Ascending aorta (tissue), 2 donors: ENCODE data around the gene NCBP3. TPM values are rescaled to one million over a fixed set of nuclear protein-coding genes. Genes with fewer than 3 reads are reported as not detected.

Source experiments
- DNase-seq, 2 donors: peaks; one replicate each; pipeline ENCODE4 v3.0.0-alpha.2; 2019; ENCODE audit warnings: low spot score in 2 of 2
- H3K27ac ChIP-seq, 2 donors: fragments of 200-600 bp; sonication (generic); one replicate each; pipeline ENCODE4 v1.5.1; 2016 to 2017; ENCODE audit warnings: mild to moderate bottlenecking in 1 of 2
- H3K27me3 ChIP-seq: fragments of 200-600 bp; sonication (generic); one replicate; pipeline ENCODE4 v1.5.1; 2017
- H3K36me3 ChIP-seq, 2 donors: fragments of 200-600 bp; sonication (generic); one replicate each; pipeline ENCODE4 v1.5.1; 2016
- H3K4me1 ChIP-seq, 2 donors: fragments of 200-600 bp; sonication (generic); one replicate each; pipeline ENCODE4 v1.5.1; 2016 to 2017; ENCODE audit warnings: mild to moderate bottlenecking in 1 of 2
- H3K4me3 ChIP-seq, 2 donors: fragments of 200-600 bp; sonication (generic); one replicate each; pipeline ENCODE4 v1.5.1; 2016 to 2017; ENCODE audit warnings: mild to moderate bottlenecking in 1 of 2
- H3K9me3 ChIP-seq, 2 donors: fragments of 200-600 bp; sonication (generic); one replicate each; pipeline ENCODE4 v1.5.1; 2016
- CTCF ChIP-seq, 3 experiments: fragments of 200-600 bp in 2 of 3; fragments of 450-650 bp in 1 of 3; sonication (generic) in 2 of 3; IDR thresholded peaks; one replicate each; pipeline ENCODE4 v1.5.1; 2016 to 2019; ENCODE audit warnings: antibody characterized with exemption in 3 of 3, mild to moderate bottlenecking in 1 of 3, moderate library complexity in 1 of 3
- intact Hi-C: fragments of 100-400 bp; cut with DNase I; formaldehyde crosslinking; loops from one replicate; pipeline ENCODE4 v1.15.1; 2023
- total RNA-seq: library from RNA; depleted of rRNA; stranded (reverse); fragments of >200 nt; gene quantifications from one replicate; pipeline ENCODE4 v1.1.0, GENCODE V29; 2016

Gene NCBP3
- total RNA-seq, result 3.9 TPM

DNA sequence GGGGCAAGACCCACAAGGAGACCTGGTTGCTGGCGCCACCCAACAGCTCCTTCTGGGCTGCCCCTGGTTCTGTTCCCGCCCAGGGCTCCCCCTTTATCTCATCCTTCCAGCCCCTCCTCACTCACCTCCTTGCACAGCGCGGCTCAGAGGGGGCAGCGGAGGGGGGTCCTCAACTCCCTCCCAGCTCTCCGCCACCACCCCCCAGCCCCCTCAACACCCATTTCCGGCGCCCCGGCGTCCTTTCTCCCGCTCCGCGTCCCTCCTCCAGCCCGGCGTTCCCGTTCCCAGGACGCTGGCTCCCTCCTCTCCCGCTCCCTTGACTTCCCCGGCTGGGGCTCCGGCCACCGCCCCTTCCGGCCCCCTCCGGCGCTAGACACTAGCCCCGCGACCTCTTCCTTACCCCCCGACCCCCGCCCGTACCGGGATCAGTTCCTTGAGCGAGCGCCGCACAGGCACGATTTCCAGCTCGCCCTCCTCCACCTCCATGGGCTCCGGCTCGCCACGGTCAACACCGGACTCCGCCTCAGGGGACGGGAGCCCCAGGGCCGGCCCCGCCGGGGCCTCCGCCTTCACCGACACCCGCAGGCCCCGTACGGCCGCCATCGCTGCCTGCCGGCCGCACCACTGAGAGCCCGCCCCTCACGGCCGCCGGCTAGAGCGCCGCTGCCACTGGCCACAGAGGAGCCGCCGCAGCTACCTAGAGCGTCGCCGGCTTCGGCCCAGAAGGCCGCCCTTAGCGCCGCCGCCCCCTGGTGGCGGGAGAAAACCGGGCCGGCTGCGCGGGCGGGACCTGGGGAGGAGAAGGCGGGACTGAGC, at the start of gene NCBP3:
Gene NCBP3, minus strand, starts transcription at position 626 of the 816 bp plus-strand sequence. Its CDS starts 23 bp downstream, at position 603.
- Histone ChIP-seq H3K4me1 (peaks cover 0 to 11% of the 10 kb centered on the region in 2 donors), H3K27me3 (no peaks in the 10 kb centered on the region), H3K4me3 (peak within 1 kb of the TSS; percentile 96 to 99), H3K27ac (peak within 1 kb of the TSS; percentile 87 to 92), H3K36me3 (peaks cover 9 to 15% of the 10 kb centered on the region in 2 donors), H3K9me3 (no peaks in the 10 kb centered on the region)
- intact Hi-C loops, result loop anchor here (5.0 to 10.0 kb wide), 4 partner anchors 46 to 226 kb away; partner anchors contain the start of genes CAMKK1, EMC6 and TAX1BP3
- DNase-seq, result peak; percentile 54 to 93
- peak; percentile 96 to 98 (median 97) for TF ChIP-seq CTCF (IDR thresholded peaks at IDR 0.05)

- Histone ChIP-seq H3K36me3 (no peaks in the 10 kb centered on the region), H3K4me1 (peaks cover 14 to 36% of the 10 kb centered on the region in 2 donors), H3K4me3 (no peak overlapping the region), H3K9me3 (no peaks in the 10 kb centered on the region), H3K27me3 (no peaks in the 10 kb centered on the region), H3K27ac (peak overlapping the region; percentile 1 to 66)
- TF ChIP-seq CTCF (IDR thresholded peaks at IDR 0.05), result no peak
- no peak for DNase-seq
- intact Hi-C loops, result no loop called here
Measured at GRCh38 chr17:3895354-3895753, 49.3 kb upstream of the NCBP3 start.

GRCh38 chr17:3894911-3895343, 48.9 kb upstream of the NCBP3 start:
- H3K4me1 ChIP-seq, result peaks cover 14 to 39% of the 10 kb centered on the region in 2 donors
- no peaks in the 10 kb centered on the region for H3K27me3 ChIP-seq
- no peak for TF ChIP-seq CTCF (IDR thresholded peaks at IDR 0.05)
- DNase-seq, result no peak
- H3K4me3 ChIP-seq, result no peak overlapping the region
- H3K9me3 ChIP-seq, result no peaks in the 10 kb centered on the region
- H3K36me3 ChIP-seq, result no peaks in the 10 kb centered on the region
- H3K27ac ChIP-seq, result peak overlapping the region; percentile 1 to 66
- intact Hi-C loops, result loop anchor here (5.0 kb wide), 2 partner anchors 48 to 247 kb away; partner anchors contain the start of genes CYB5D2, NCBP3 and ZZEF1

DNA sequence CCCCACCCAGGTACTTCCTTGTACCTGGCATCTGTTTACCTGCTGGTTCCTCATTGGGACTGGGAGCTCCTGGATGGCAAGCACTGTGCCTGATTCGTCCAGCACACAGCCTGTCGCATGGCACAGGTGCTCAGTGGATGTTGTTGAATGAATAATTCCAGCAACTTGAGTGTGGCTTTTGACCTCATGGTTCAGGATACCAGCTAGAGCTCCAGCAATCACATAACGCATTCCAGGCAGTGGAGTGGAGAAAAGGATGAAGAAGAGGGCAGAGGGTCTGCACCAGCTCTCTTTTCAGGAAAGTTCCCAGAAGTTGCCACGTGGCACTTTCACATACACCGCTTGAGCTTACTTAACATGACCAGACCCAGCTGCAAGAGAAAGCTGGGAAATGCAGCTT, 48.1 kb upstream of the NCBP3 start:
- peak overlapping the region; percentile 1 to 66 for H3K27ac ChIP-seq
- H3K4me1 ChIP-seq, result peaks cover 20 to 47% of the 10 kb centered on the region in 2 donors
- no peaks in the 10 kb centered on the region for H3K9me3 ChIP-seq
- intact Hi-C loops, result loop anchor here (5.0 kb wide), 2 partner anchors 47 to 248 kb away; partner anchors contain the start of genes CYB5D2, NCBP3 and ZZEF1
- no peak for DNase-seq
- H3K4me3 ChIP-seq, result no peak overlapping the region
- H3K36me3 ChIP-seq, result no peaks in the 10 kb centered on the region
- TF ChIP-seq CTCF (IDR thresholded peaks at IDR 0.05), result no peak
- H3K27me3 ChIP-seq, result no peaks in the 10 kb centered on the region

DNA sequence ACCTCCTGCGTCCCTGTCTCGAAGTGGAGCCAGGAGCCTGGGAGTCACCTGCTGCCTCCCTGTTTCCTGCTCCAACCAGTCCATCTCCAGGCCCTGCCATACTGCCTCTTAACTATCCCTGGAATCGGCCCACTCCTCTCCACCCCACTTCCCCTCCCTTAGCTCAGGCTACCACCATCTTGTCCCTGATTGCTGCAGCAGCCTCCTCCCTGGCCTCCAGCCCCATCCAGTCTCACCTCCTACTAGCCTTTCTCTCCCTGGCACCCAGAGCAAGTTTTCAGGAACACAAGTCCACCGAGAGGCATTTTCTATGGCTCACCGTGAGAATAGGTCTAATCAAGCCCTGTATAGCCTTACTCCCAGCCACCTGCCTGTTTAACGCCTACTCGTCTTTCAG, 47.7 kb upstream of the NCBP3 start:
- peak overlapping the region; percentile 83 to 87 for H3K4me3 ChIP-seq
- no peaks in the 10 kb centered on the region for H3K9me3 ChIP-seq
- no peak for TF ChIP-seq CTCF (IDR thresholded peaks at IDR 0.05)
- peak overlapping the region; percentile 66 to 73 for H3K27ac ChIP-seq
- no peaks in the 10 kb centered on the region for H3K36me3 ChIP-seq
- no peak for DNase-seq
- H3K27me3 ChIP-seq, result no peaks in the 10 kb centered on the region
- intact Hi-C loops, result loop anchor here (5.0 kb wide), 2 partner anchors 46 to 249 kb away; partner anchors contain the start of genes CYB5D2, NCBP3 and ZZEF1
- H3K4me1 ChIP-seq, result peaks cover 20 to 51% of the 10 kb centered on the region in 2 donors
